ENCODE results near the gene KIF1A. TPM values are rescaled to one million over a fixed set of nuclear protein-coding genes. Genes with fewer than 3 reads are reported as not detected.

The KIF1A gene
- total and polyA plus RNA-seq, 2 donors from 2014 or later = 0.54 to 0.58 TPM

GRCh38 chr2:240742602-240743095 is 77.4 kb downstream of the KIF1A start:
- no peaks in the 10 kb centered on the region for H3K9me3 ChIP-seq (ENCODE audit: control insufficient read depth in 2 of 3, insufficient read depth in 1 of 3, low read length in 3 of 3)
- H3K27me3 ChIP-seq (ENCODE audit: control insufficient read depth, insufficient read depth, low read length) = no peaks in the 10 kb centered on the region
- H3K4me3 ChIP-seq (ENCODE audit: low read length in 3 of 3) = no peak overlapping the region
- no peak for FAIRE-seq
- no peak for DNase-seq
- H3K36me3 ChIP-seq (ENCODE audit: control insufficient read depth in 2 of 3, insufficient read depth in 3 of 3, low read length in 3 of 3) = no peaks in the 10 kb centered on the region
- H3K27ac ChIP-seq (ENCODE audit: low read depth in 2 of 2, low read length in 2 of 2) = no peak overlapping the region
- no peaks in the 10 kb centered on the region for H3K4me1 ChIP-seq (ENCODE audit: control insufficient read depth in 2 of 3, insufficient read depth in 2 of 3, low read depth in 1 of 3, low read length in 3 of 3)
- no peak overlapping the region for H3K9ac ChIP-seq (ENCODE audit: low read length in 3 of 3)
- no peak for TF ChIP-seq CTCF (IDR thresholded peaks at IDR 0.05; ENCODE audit: borderline replicate concordance, extremely low read depth, insufficient read depth)
- intact Hi-C loops (cut with DNase I) = no loop called here

DNA sequence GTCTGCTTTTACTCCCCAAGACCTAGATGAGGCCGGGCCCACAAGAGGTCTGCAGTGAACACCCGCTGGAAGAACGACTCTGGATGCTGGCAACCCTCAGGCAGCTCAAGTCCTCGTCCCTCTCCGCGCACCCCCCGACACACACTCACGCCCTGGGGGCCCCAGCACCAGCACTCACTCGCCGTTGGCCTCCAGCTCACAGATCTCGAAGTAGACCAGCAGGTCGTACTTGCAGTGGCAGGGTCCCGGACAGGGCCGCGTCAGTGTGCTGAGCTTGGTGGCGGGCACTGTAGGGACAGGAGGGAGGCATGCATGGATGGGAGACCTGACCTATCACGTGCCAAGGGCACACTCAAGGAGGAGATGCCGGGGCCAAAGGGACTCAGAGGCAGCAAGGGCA is 78.9 kb downstream of the KIF1A start:
- Histone ChIP-seq H3K27me3 (ENCODE audit: control insufficient read depth, insufficient read depth, low read length) (no peaks in the 10 kb centered on the region), H3K9ac (ENCODE audit: low read length in 3 of 3) (no peak overlapping the region), H3K4me3 (ENCODE audit: low read length in 3 of 3) (no peak overlapping the region), H3K27ac (ENCODE audit: low read depth in 2 of 2, low read length in 2 of 2) (no peak overlapping the region), H3K4me1 (ENCODE audit: control insufficient read depth in 2 of 3, insufficient read depth in 2 of 3, low read depth in 1 of 3, low read length in 3 of 3) (no peaks in the 10 kb centered on the region), H3K9me3 (ENCODE audit: control insufficient read depth in 2 of 3, insufficient read depth in 1 of 3, low read length in 3 of 3) (no peaks in the 10 kb centered on the region), H3K36me3 (ENCODE audit: control insufficient read depth in 2 of 3, insufficient read depth in 3 of 3, low read length in 3 of 3) (no peaks in the 10 kb centered on the region)
- no peak for DNase-seq
- no peak for TF ChIP-seq CTCF (IDR thresholded peaks at IDR 0.05; ENCODE audit: borderline replicate concordance, extremely low read depth, insufficient read depth)
- intact Hi-C loops (cut with DNase I) = no loop called here
- FAIRE-seq = no peak

DNA sequence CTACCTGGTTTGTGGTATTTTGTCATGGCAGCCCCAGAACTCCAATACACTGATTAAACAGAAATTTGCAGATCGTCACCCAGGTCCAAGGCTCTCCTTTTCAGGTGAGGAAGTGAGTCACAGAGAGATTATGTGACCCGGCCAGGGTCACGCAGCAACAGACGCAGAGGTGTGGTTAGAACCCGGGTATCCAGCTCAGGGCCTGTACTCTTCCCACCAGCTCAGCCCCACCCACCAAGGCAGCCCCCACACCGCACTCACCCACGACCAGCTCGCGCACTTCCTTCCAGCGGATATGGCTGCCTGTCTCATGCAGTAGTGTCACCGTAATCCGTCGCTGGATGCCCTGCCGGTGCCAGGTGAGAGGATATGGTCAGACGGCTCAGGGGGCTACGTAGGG is 80.2 kb downstream of the KIF1A start:
- no peak overlapping the region for H3K4me3 ChIP-seq (ENCODE audit: low read length in 3 of 3)
- no peaks in the 10 kb centered on the region for H3K9me3 ChIP-seq (ENCODE audit: control insufficient read depth in 2 of 3, insufficient read depth in 1 of 3, low read length in 3 of 3)
- no peak overlapping the region for H3K9ac ChIP-seq (ENCODE audit: low read length in 3 of 3)
- no peak for TF ChIP-seq CTCF (IDR thresholded peaks at IDR 0.05; ENCODE audit: borderline replicate concordance, extremely low read depth, insufficient read depth)
- intact Hi-C loops (cut with DNase I) = no loop called here
- H3K4me1 ChIP-seq (ENCODE audit: control insufficient read depth in 2 of 3, insufficient read depth in 2 of 3, low read depth in 1 of 3, low read length in 3 of 3) = no peaks in the 10 kb centered on the region
- DNase-seq (no peak), FAIRE-seq (no peak)
- no peak overlapping the region for H3K27ac ChIP-seq (ENCODE audit: low read depth in 2 of 2, low read length in 2 of 2)
- no peaks in the 10 kb centered on the region for H3K27me3 ChIP-seq (ENCODE audit: control insufficient read depth, insufficient read depth, low read length)
- H3K36me3 ChIP-seq (ENCODE audit: control insufficient read depth in 2 of 3, insufficient read depth in 3 of 3, low read length in 3 of 3) = no peaks in the 10 kb centered on the region

GRCh38 chr2:240737958-240738357 is 82.1 kb downstream of the KIF1A start:
- intact Hi-C loops (cut with DNase I) = no loop called here
- Histone ChIP-seq H3K4me3 (ENCODE audit: low read length in 3 of 3) (no peak overlapping the region), H3K27me3 (ENCODE audit: control insufficient read depth, insufficient read depth, low read length) (no peaks in the 10 kb centered on the region), H3K9me3 (ENCODE audit: control insufficient read depth in 2 of 3, insufficient read depth in 1 of 3, low read length in 3 of 3) (no peaks in the 10 kb centered on the region), H3K36me3 (ENCODE audit: control insufficient read depth in 2 of 3, insufficient read depth in 3 of 3, low read length in 3 of 3) (no peaks in the 10 kb centered on the region), H3K4me1 (ENCODE audit: control insufficient read depth in 2 of 3, insufficient read depth in 2 of 3, low read depth in 1 of 3, low read length in 3 of 3) (no peaks in the 10 kb centered on the region), H3K27ac (ENCODE audit: low read depth in 2 of 2, low read length in 2 of 2) (no peak overlapping the region), H3K9ac (ENCODE audit: low read length in 3 of 3) (no peak overlapping the region)
- DNase-seq = no peak
- no peak for TF ChIP-seq CTCF (IDR thresholded peaks at IDR 0.05; ENCODE audit: borderline replicate concordance, extremely low read depth, insufficient read depth)
- no peak for FAIRE-seq
